ENCODE data around the gene RNF14. TPM values are rescaled to one million over a fixed set of nuclear protein-coding genes. Genes with fewer than 3 reads are reported as not detected.
A peak's percentile ranks its signal among the peaks of the same experiment; 100 is the strongest.

The RNF14 gene
- total and polyA plus RNA-seq, 2 experiments from 2014 or later, result 48.2 to 53.0 TPM

- DNase-seq (ENCODE audit: low spot score), result no peak
- no peak overlapping the region for H2AFZ ChIP-seq
- no peaks in the 10 kb centered on the region for H3K27me3 ChIP-seq
- H3K4me1 ChIP-seq (ENCODE audit: insufficient read depth), result peaks cover 7% of the 10 kb centered on the region
- H3K4me3 ChIP-seq, result no peak overlapping the region
- 86% methylated on average over 1 of the region's 1 CpG for WGBS (ENCODE audit: low lambda C conversion rate, missing lambda C conversion rate)
- H3K79me2 ChIP-seq, result no peaks in the 10 kb centered on the region
- TF ChIP-seq EZH2 (IDR thresholded peaks at IDR 0.05; ENCODE audit: borderline replicate concordance), result no peak
- TF ChIP-seq, protein P1, sequence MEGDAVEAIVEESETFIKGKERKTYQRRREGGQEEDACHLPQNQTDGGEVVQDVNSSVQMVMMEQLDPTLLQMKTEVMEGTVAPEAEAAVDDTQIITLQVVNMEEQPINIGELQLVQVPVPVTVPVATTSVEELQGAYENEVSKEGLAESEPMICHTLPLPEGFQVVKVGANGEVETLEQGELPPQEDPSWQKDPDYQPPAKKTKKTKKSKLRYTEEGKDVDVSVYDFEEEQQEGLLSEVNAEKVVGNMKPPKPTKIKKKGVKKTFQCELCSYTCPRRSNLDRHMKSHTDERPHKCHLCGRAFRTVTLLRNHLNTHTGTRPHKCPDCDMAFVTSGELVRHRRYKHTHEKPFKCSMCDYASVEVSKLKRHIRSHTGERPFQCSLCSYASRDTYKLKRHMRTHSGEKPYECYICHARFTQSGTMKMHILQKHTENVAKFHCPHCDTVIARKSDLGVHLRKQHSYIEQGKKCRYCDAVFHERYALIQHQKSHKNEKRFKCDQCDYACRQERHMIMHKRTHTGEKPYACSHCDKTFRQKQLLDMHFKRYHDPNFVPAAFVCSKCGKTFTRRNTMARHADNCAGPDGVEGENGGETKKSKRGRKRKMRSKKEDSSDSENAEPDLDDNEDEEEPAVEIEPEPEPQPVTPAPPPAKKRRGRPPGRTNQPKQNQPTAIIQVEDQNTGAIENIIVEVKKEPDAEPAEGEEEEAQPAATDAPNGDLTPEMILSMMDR (IDR thresholded peaks at IDR 0.05; ENCODE audit: poor library complexity), result no peak
- TF ChIP-seq EZH2phosphoT487 (IDR thresholded peaks at IDR 0.05; ENCODE audit: low read depth, severe bottlenecking, unreplicated experiment), result no peak
- H3K9me2 ChIP-seq (replicated peaks; ENCODE audit: insufficient read depth), result no peaks in the 10 kb centered on the region
- H3K36me3 ChIP-seq (replicated peaks; ENCODE audit: insufficient read depth, low read depth), result no peaks in the 10 kb centered on the region
- H3K9me3 ChIP-seq (ENCODE audit: low read depth), result peaks cover 5% of the 10 kb centered on the region
- no peak overlapping the region for H3K4me2 ChIP-seq
- no peaks in the 10 kb centered on the region for H4K20me1 ChIP-seq (ENCODE audit: insufficient read depth, poor library complexity, severe bottlenecking)
- H3K27ac ChIP-seq, result no peak overlapping the region
These were observed 51.3 kb downstream of the RNF14 start for GRCh38 chr5:142020122-142020659.

DNA sequence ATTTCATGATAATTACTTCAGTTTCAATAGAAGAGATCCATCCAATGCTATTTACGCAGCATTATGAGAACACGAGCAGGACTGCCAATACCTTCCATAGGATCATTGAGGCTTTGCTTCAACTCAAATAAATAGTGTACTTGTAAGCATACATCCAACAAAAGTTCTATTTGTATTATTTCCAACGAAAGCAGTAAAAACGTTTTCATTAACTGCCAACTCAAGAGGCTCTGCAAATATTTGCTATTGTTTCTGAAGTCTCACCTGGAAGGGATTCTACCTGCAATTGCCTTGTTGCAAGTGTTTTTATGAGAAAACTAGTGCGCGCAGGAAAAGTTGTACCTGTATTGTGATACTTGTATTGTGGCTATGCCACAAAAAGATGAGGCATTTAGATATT, 54.9 kb downstream of the RNF14 start:
- no peak for DNase-seq (ENCODE audit: low spot score)
- no peaks in the 10 kb centered on the region for H3K27me3 ChIP-seq
- peaks cover 7% of the 10 kb centered on the region for H3K4me1 ChIP-seq (ENCODE audit: insufficient read depth)
- peak overlapping the region; percentile 61 for H2AFZ ChIP-seq
- no peak overlapping the region for H3K27ac ChIP-seq
- WGBS (ENCODE audit: low lambda C conversion rate, missing lambda C conversion rate), result 58% methylated on average over 6 of the region's 6 CpGs
- peaks cover 5% of the 10 kb centered on the region for H3K9me3 ChIP-seq (ENCODE audit: low read depth)
- H4K20me1 ChIP-seq (ENCODE audit: insufficient read depth, poor library complexity, severe bottlenecking), result no peaks in the 10 kb centered on the region
- no peak overlapping the region for H3K4me3 ChIP-seq
- peak overlapping the region; percentile 71 for H3K4me2 ChIP-seq
- no peaks in the 10 kb centered on the region for H3K36me3 ChIP-seq (replicated peaks; ENCODE audit: insufficient read depth, low read depth)
- TF ChIP-seq EZH2phosphoT487 (IDR thresholded peaks at IDR 0.05; ENCODE audit: low read depth, severe bottlenecking, unreplicated experiment) (no peak), EZH2 (IDR thresholded peaks at IDR 0.05; ENCODE audit: borderline replicate concordance) (no peak)
- TF ChIP-seq, protein P1 (IDR thresholded peaks at IDR 0.05; ENCODE audit: poor library complexity), result no peak
- H3K9me2 ChIP-seq (replicated peaks; ENCODE audit: insufficient read depth), result no peaks in the 10 kb centered on the region
- no peaks in the 10 kb centered on the region for H3K79me2 ChIP-seq

GRCh38 chr5:142024771-142025304, 55.9 kb downstream of the RNF14 start:
- Histone ChIP-seq H3K4me1 (ENCODE audit: insufficient read depth) (peaks cover 7% of the 10 kb centered on the region), H3K9me2 (replicated peaks; ENCODE audit: insufficient read depth) (no peaks in the 10 kb centered on the region), H3K79me2 (no peaks in the 10 kb centered on the region), H3K4me2 (peak overlapping the region; percentile 71), H4K20me1 (ENCODE audit: insufficient read depth, poor library complexity, severe bottlenecking) (no peaks in the 10 kb centered on the region), H3K27me3 (no peaks in the 10 kb centered on the region), H3K27ac (peak overlapping the region; percentile 91), H2AFZ (peak overlapping the region; percentile 61), H3K36me3 (replicated peaks; ENCODE audit: insufficient read depth, low read depth) (no peaks in the 10 kb centered on the region), H3K9me3 (ENCODE audit: low read depth) (peaks cover 5% of the 10 kb centered on the region), H3K4me3 (peak overlapping the region; percentile 44)
- WGBS (ENCODE audit: low lambda C conversion rate, missing lambda C conversion rate), result under 1% methylated on average over 26 of the region's 26 CpGs
- TF ChIP-seq, protein P1 (IDR thresholded peaks at IDR 0.05; ENCODE audit: poor library complexity), result no peak
- TF ChIP-seq EZH2phosphoT487 (IDR thresholded peaks at IDR 0.05; ENCODE audit: low read depth, severe bottlenecking, unreplicated experiment) (no peak), EZH2 (IDR thresholded peaks at IDR 0.05; ENCODE audit: borderline replicate concordance) (no peak)
- DNase-seq (ENCODE audit: low spot score), result peak; percentile 89

Measured in hepatocyte (in vitro differentiated cells).